IMR-90 (cell line): ENCODE results near the gene PPL. TPM values are rescaled to one million over a fixed set of nuclear protein-coding genes. Genes with fewer than 3 reads are reported as not detected.

Experiments
- ATAC-seq: fragments of 200-7000 bp; cut with Tn5 transposase; 2 replicates; pipeline ENCODE4 v1.9.1; 2020; ENCODE audit warnings: low read depth, mild to moderate bottlenecking, moderate library complexity
- BruUV-seq: library from RNA; stranded (reverse); fragments of 400-500 nt; replicated peaks from 2 replicates; lab custom pipeline; 2021; lab: Mats Ljungman, UMichigan
- CTCF ChIA-PET: fragments of 300-600 bp; formaldehyde crosslinking; extraction: SDS; loops from one replicate; lab custom pipeline; 2021; ENCODE audit warnings: antibody characterized with exemption; lab: Yijun Ruan, JAX
- POLR2A ChIA-PET: fragments of 300-600 bp; sonication (Branson Sonifier 250); formaldehyde crosslinking; loops from one replicate; lab custom pipeline; 2022; ENCODE audit warnings: antibody characterized with exemption; ENCODE audit not compliant: unreplicated experiment; lab: Charles Lee
- DNase-seq: peaks from one replicate; pipeline ENCODE4 v3.0.0; 2013
- H2AFZ ChIP-seq: replicated peaks from 2 replicates; pipeline ENCODE3; 2013; ENCODE audit warnings: low read length, mild to moderate bottlenecking; ENCODE audit not compliant: poor library complexity
- H2AK5ac ChIP-seq: 2 replicates; pipeline ENCODE4 v1.6.1; 2013; ENCODE audit warnings: low read depth, low read length, inconsistent platforms
- H2AK9ac ChIP-seq: replicated peaks from 2 replicates; pipeline ENCODE3; 2013; ENCODE audit warnings: mild to moderate bottlenecking, low read depth, low read length, moderate library complexity; ENCODE audit not compliant: poor library complexity
- H2BK120ac ChIP-seq: 2 replicates; pipeline ENCODE4 v1.6.1; 2013; ENCODE audit warnings: low read depth, low read length, inconsistent platforms
- H2BK15ac ChIP-seq: 3 replicates; pipeline ENCODE4 v1.6.1; 2013; ENCODE audit warnings: low read depth, low read length, inconsistent platforms
- H2BK20ac ChIP-seq: 2 replicates; pipeline ENCODE4 v1.6.1; 2013; ENCODE audit warnings: low read depth, mild to moderate bottlenecking, inconsistent platforms, low read length, moderate library complexity
- H2BK5ac ChIP-seq: 2 replicates; pipeline ENCODE4 v1.6.1; 2013; ENCODE audit warnings: mild to moderate bottlenecking, low read depth, low read length, inconsistent platforms; ENCODE audit not compliant: poor library complexity, severe bottlenecking
- H3K14ac ChIP-seq: replicated peaks from 2 replicates; pipeline ENCODE4 v1.6.1; 2013; ENCODE audit warnings: low read depth, low read length, inconsistent platforms
- H3K18ac ChIP-seq: 2 replicates; pipeline ENCODE4 v1.6.1; 2013; ENCODE audit warnings: low read depth, low read length, control low read depth
- H3K23ac ChIP-seq: 2 replicates; pipeline ENCODE4 v1.6.1; 2013; ENCODE audit warnings: low read depth, low read length, inconsistent platforms
- H3K27ac ChIP-seq: 2 replicates; pipeline ENCODE4 v1.5.1; 2013; ENCODE audit warnings: mild to moderate bottlenecking, control low read depth, low read length; ENCODE audit not compliant: insufficient read depth
- H3K27me3 ChIP-seq: 2 replicates; pipeline ENCODE4 v1.6.1; 2013; ENCODE audit warnings: low read length; ENCODE audit not compliant: control insufficient read depth, insufficient read depth
- H3K36me3 ChIP-seq: 2 replicates; pipeline ENCODE4 v1.6.1; 2013; ENCODE audit warnings: low read length, mixed read lengths; ENCODE audit not compliant: control insufficient read depth, insufficient read depth
- H3K4ac ChIP-seq: 2 replicates; pipeline ENCODE4 v1.6.1; 2013; ENCODE audit warnings: low read depth, low read length, inconsistent platforms
- H3K4me1 ChIP-seq: 2 replicates; pipeline ENCODE4 v1.6.1; 2013; ENCODE audit warnings: low read length, mixed read lengths; ENCODE audit not compliant: control insufficient read depth, insufficient read depth
- H3K4me2 ChIP-seq: 2 replicates; pipeline ENCODE4 v1.6.1; 2013; ENCODE audit warnings: low read depth, mild to moderate bottlenecking, control low read depth, low read length, moderate library complexity
- H3K4me3 ChIP-seq: 2 replicates; pipeline ENCODE4 v1.5.1; 2013; ENCODE audit warnings: low read depth, mild to moderate bottlenecking, control low read depth, low read length, moderate library complexity; ENCODE audit not compliant: insufficient read depth
- H3K56ac ChIP-seq: 2 replicates; pipeline ENCODE4 v1.6.1; 2013; ENCODE audit warnings: low read length, inconsistent platforms; ENCODE audit not compliant: insufficient read depth; ENCODE audit errors: extremely low read depth
- H3K79me1 ChIP-seq, 2 experiments: 2 replicates each; pipeline ENCODE4 v1.6.1; 2013; ENCODE audit warnings: low read length in 2 of 2, inconsistent platforms in 1 of 2, low read depth in 1 of 2
- H3K9ac ChIP-seq: 2 replicates; pipeline ENCODE4 v1.6.1; 2013; ENCODE audit warnings: low read depth, low read length, control low read depth
- H3K9me1 ChIP-seq: 2 replicates; pipeline ENCODE4 v1.6.1; 2013; ENCODE audit warnings: low read length, inconsistent platforms; ENCODE audit not compliant: insufficient read depth
- H3K9me3 ChIP-seq: 2 replicates; pipeline ENCODE4 v1.6.1; 2013; ENCODE audit warnings: low read length; ENCODE audit not compliant: control insufficient read depth, insufficient read depth
- H4K20me1 ChIP-seq: 2 replicates; pipeline ENCODE4 v1.6.1; 2013; ENCODE audit warnings: low read length, inconsistent platforms; ENCODE audit not compliant: insufficient read depth
- H4K5ac ChIP-seq: 2 replicates; pipeline ENCODE4 v1.6.1; 2013; ENCODE audit warnings: mild to moderate bottlenecking, low read depth, low read length, control low read depth
- H4K8ac ChIP-seq, 2 experiments: 2 replicates each; pipeline ENCODE4 v1.6.1; 2013; ENCODE audit warnings: low read depth in 2 of 2, low read length in 2 of 2, control low read depth in 1 of 2, inconsistent platforms in 1 of 2
- H4K91ac ChIP-seq: 2 replicates; pipeline ENCODE4 v1.6.1; 2013; ENCODE audit warnings: low read depth, low read length, inconsistent platforms; ENCODE audit not compliant: insufficient read depth
- ELK1 ChIP-seq: fragments of 150-350 bp; IDR thresholded peaks from 2 replicates; pipeline ENCODE4 v1.6.1; 2016; ENCODE audit warnings: low read depth, mild to moderate bottlenecking, low read length, moderate library complexity, borderline replicate concordance
- SMC3 ChIP-seq: fragments of 150-350 bp; IDR thresholded peaks from 2 replicates; pipeline ENCODE4 v1.6.1; 2016; ENCODE audit warnings: low read depth, mild to moderate bottlenecking, antibody characterized with exemption, low read length, moderate library complexity
- WGBS, 2 experiments: methylation state at CpG; one replicate each; pipeline versions ENCODE4 v1.1.5 to v1.1.7; 2013; ENCODE audit warnings: missing lambda C conversion rate in 2 of 2; ENCODE audit not compliant: insufficient read length in 1 of 2; ENCODE audit errors: extremely low coverage in 2 of 2; 5-methylcytosine and 5-hydroxymethylcytosine counted together
- dilution Hi-C: fragments of 300-500 bp; cut with HindIII; formaldehyde crosslinking; loops from one replicate; pipeline ENCODE4 v1.14.3; 2018; ENCODE audit warnings: low sequenced_read_pairs; ENCODE audit not compliant: unreplicated experiment
- in situ Hi-C: fragments of 300-500 bp; cut with MboI; formaldehyde crosslinking; loops from 3 replicates; pipeline ENCODE4 v1.14.3; 2019; ENCODE audit warnings: low sequenced_read_pairs, inconsistent platforms, mixed read lengths
- intact Hi-C: fragments of 100-400 bp; cut with micrococcal nuclease; formaldehyde crosslinking; loops from 2 replicates; pipeline ENCODE4 v1.10.0; 2022
- polyA plus RNA-seq, 3 experiments: library from polyadenylated mRNA; depleted of rRNA; stranded (reverse); fragments of >200 nt; gene quantifications; 2 replicates each; pipeline ENCODE4 v1.2.3, GENCODE V29; 2012; ENCODE audit warnings: low replicate concordance in 1 of 3
- total RNA-seq: library from RNA; depleted of rRNA; stranded (reverse); fragments of >200 nt; gene quantifications from 2 replicates; pipeline ENCODE4 v1.2.3, GENCODE V29; 2012
- TF ChIP-seq, protein P1 (sequence below): conservative IDR thresholded peaks from 2 replicates; pipeline ENCODE4 v1.5.1; 2012; ENCODE audit warnings: mild to moderate bottlenecking, low read depth, low read length, improper control_type of control experiment

Gene PPL
- total and polyA plus RNA-seq, 2 of the 4 experiments (the other 2 are of a cell fraction): 0.34 to 0.36 TPM

DNA sequence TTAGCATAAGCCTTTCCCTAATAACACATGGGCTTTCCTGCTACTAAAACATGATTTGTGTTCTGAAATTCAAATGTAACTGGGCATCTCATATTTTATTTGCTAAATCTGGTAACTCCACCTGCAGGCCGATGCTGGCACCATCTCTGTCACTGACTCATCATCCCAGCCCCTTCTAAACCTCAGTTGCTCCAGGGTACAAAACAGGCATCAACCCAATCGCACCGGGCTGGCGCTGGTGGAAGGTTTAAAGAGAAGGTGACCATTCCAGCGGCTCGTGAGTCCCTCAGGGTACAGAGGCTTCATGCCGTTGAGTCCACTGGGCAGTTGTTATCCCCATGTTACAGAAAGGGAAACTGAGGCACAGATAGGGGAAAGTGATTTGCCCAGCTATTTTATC lies 27.1 kb downstream of the PPL start:
- BruUV-seq: no TSS peak
- H3K9me1 ChIP-seq: no peaks in the 10 kb centered on the region
- H3K27me3 ChIP-seq: peaks cover 7% of the 10 kb centered on the region; the same call in 1 of the 2 replicates
- no peak overlapping the region for H3K18ac ChIP-seq
- CTCF ChIA-PET: no interaction called here
- H3K4me1 ChIP-seq: no peaks in the 10 kb centered on the region
- H3K79me1 ChIP-seq: no peaks in the 10 kb centered on the region
- H4K20me1 ChIP-seq: no peaks in the 10 kb centered on the region
- no peak overlapping the region for H3K4me2 ChIP-seq
- H2BK5ac ChIP-seq: no peak overlapping the region
- H3K36me3 ChIP-seq: no peaks in the 10 kb centered on the region
- intact Hi-C loops (no loop called here), dilution Hi-C loops (no loop called here), in situ Hi-C loops (no loop called here)
- no peak overlapping the region for H4K5ac ChIP-seq
- H3K27ac ChIP-seq: no peak overlapping the region
- no peak overlapping the region for H4K91ac ChIP-seq
- H3K4ac ChIP-seq: no peak overlapping the region
- no peak overlapping the region for H2BK20ac ChIP-seq
- ATAC-seq (no peak), DNase-seq (no peak)
- H2AK5ac ChIP-seq: no peak overlapping the region
- no peak overlapping the region for H2BK120ac ChIP-seq
- TF ChIP-seq ELK1 (no peak), SMC3 (no peak)
- TF ChIP-seq, protein P1, sequence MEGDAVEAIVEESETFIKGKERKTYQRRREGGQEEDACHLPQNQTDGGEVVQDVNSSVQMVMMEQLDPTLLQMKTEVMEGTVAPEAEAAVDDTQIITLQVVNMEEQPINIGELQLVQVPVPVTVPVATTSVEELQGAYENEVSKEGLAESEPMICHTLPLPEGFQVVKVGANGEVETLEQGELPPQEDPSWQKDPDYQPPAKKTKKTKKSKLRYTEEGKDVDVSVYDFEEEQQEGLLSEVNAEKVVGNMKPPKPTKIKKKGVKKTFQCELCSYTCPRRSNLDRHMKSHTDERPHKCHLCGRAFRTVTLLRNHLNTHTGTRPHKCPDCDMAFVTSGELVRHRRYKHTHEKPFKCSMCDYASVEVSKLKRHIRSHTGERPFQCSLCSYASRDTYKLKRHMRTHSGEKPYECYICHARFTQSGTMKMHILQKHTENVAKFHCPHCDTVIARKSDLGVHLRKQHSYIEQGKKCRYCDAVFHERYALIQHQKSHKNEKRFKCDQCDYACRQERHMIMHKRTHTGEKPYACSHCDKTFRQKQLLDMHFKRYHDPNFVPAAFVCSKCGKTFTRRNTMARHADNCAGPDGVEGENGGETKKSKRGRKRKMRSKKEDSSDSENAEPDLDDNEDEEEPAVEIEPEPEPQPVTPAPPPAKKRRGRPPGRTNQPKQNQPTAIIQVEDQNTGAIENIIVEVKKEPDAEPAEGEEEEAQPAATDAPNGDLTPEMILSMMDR: no peak
- 90% methylated on average over 2 of the region's 7 CpGs; no CpG with 5 or more reads in 1 of the 2 experiments for WGBS, 2 experiments
- H3K23ac ChIP-seq: no peak overlapping the region
- no peak overlapping the region for H3K14ac ChIP-seq
- no peak overlapping the region for H3K9ac ChIP-seq
- H3K9me3 ChIP-seq: no peaks in the 10 kb centered on the region
- H3K56ac ChIP-seq: no peak overlapping the region
- H4K8ac ChIP-seq: no peak overlapping the region
- no peak overlapping the region for H2AFZ ChIP-seq
- POLR2A ChIA-PET: no interaction called here
- H3K4me3 ChIP-seq: no peak overlapping the region
- no peak overlapping the region for H2AK9ac ChIP-seq
- no peak overlapping the region for H2BK15ac ChIP-seq
